ENCODE results near the gene MUC15. TPM values are rescaled to one million over a fixed set of nuclear protein-coding genes. Genes with fewer than 3 reads are reported as not detected.

The MUC15 gene
- total RNA-seq, 1 donor from 2014 or later, result not detected

GRCh38 chr11:26578998-26579661 is 7.1 kb upstream of the MUC15 start:
- no peak for TF ChIP-seq CTCF (IDR thresholded peaks at IDR 0.05)
- DNase-seq (ENCODE audit: low spot score in 2 of 2), result no peak
- no peak overlapping the region for H3K27ac ChIP-seq
- no peaks in the 10 kb centered on the region for H3K9me3 ChIP-seq
- no peaks in the 10 kb centered on the region for H3K4me1 ChIP-seq
- no peaks in the 10 kb centered on the region for H3K27me3 ChIP-seq
- no peaks in the 10 kb centered on the region for H3K36me3 ChIP-seq
- H3K4me3 ChIP-seq, result no peak overlapping the region
- intact Hi-C loops (cut with DNase I), result no loop called here

GRCh38 chr11:26575946-26576345 is 3.9 kb upstream of the MUC15 start:
- H3K27ac ChIP-seq, result no peak overlapping the region
- no peaks in the 10 kb centered on the region for H3K36me3 ChIP-seq
- no peaks in the 10 kb centered on the region for H3K27me3 ChIP-seq
- intact Hi-C loops (cut with DNase I), result no loop called here
- H3K4me1 ChIP-seq, result no peaks in the 10 kb centered on the region
- no peak overlapping the region for H3K4me3 ChIP-seq
- H3K9me3 ChIP-seq, result no peaks in the 10 kb centered on the region
- TF ChIP-seq CTCF (IDR thresholded peaks at IDR 0.05), result no peak
- no peak for DNase-seq (ENCODE audit: low spot score in 2 of 2)

GRCh38 chr11:26573896-26574295 is 1.8 kb upstream of the MUC15 start:
- H3K4me1 ChIP-seq, result no peaks in the 10 kb centered on the region
- no peak overlapping the region for H3K27ac ChIP-seq
- no peaks in the 10 kb centered on the region for H3K9me3 ChIP-seq
- no peaks in the 10 kb centered on the region for H3K27me3 ChIP-seq
- no peaks in the 10 kb centered on the region for H3K36me3 ChIP-seq
- H3K4me3 ChIP-seq, result no peak overlapping the region
- intact Hi-C loops (cut with DNase I), result no loop called here
- no peak for TF ChIP-seq CTCF (IDR thresholded peaks at IDR 0.05)
- DNase-seq (ENCODE audit: low spot score in 2 of 2), result no peak

GRCh38 chr11:26572770-26573402 is 823 bp upstream of the MUC15 start:
- Histone ChIP-seq H3K27ac (no peak overlapping the region), H3K36me3 (no peaks in the 10 kb centered on the region), H3K4me1 (no peaks in the 10 kb centered on the region), H3K4me3 (no peak overlapping the region), H3K27me3 (no peaks in the 10 kb centered on the region), H3K9me3 (no peaks in the 10 kb centered on the region)
- intact Hi-C loops (cut with DNase I), result no loop called here
- DNase-seq (ENCODE audit: low spot score in 2 of 2), result no peak
- no peak for TF ChIP-seq CTCF (IDR thresholded peaks at IDR 0.05)

- Histone ChIP-seq H3K27ac (no peak overlapping the region), H3K4me1 (no peaks in the 10 kb centered on the region), H3K4me3 (no peak overlapping the region), H3K27me3 (no peaks in the 10 kb centered on the region), H3K36me3 (no peaks in the 10 kb centered on the region), H3K9me3 (no peaks in the 10 kb centered on the region)
- no peak for TF ChIP-seq CTCF (IDR thresholded peaks at IDR 0.05)
- no peak for DNase-seq (ENCODE audit: low spot score in 2 of 2)
- intact Hi-C loops (cut with DNase I), result no loop called here
Observed at GRCh38 chr11:26569646-26570045, 2.4 kb downstream of the MUC15 start.

Data from ascending aorta (tissue), 2 donors.